H1 (cell line): Measurements from ENCODE around the gene FOXN3. TPM values are rescaled to one million over a fixed set of nuclear protein-coding genes. Genes with fewer than 3 reads are reported as not detected.

Experiments used
- CTCF ChIA-PET: fragments of 300-600 bp; sonication (Branson Sonifier 250); formaldehyde crosslinking; loops from one replicate; lab custom pipeline; 2021; ENCODE audit not compliant: partially characterized antibody; lab: Charles Lee
- POLR2A ChIA-PET: fragments of 300-600 bp; sonication (Branson Sonifier 250); formaldehyde crosslinking; loops from one replicate; lab custom pipeline; 2021; ENCODE audit warnings: inconsistent platforms; ENCODE audit not compliant: partially characterized antibody; lab: Charles Lee
- DNase-seq, 2 experiments: peaks; one replicate each; pipeline versions ENCODE4 v3.0.0 to v3.0.0-alpha.2; 2010 to 2022; ENCODE audit warnings: low spot score in 2 of 2, low read depth in 1 of 2, mixed read lengths in 1 of 2
- FAIRE-seq: peaks from 2 replicates; lab custom pipeline; 2011; peaks lifted over from hg19 to GRCh38; lab: Jason Lieb, UNC
- H2AFZ ChIP-seq: 2 replicates; pipeline ENCODE4 v1.8.1; 2012; ENCODE audit warnings: low read length, inconsistent platforms
- H2AK5ac ChIP-seq: 2 replicates; pipeline ENCODE4 v1.6.1; 2013; ENCODE audit warnings: low read depth, low read length
- H2BK120ac ChIP-seq: replicated peaks from 2 replicates; pipeline ENCODE3; 2013; ENCODE audit warnings: low read depth, low read length, inconsistent platforms
- H2BK12ac ChIP-seq: 2 replicates; pipeline ENCODE4 v1.6.1; 2013; ENCODE audit warnings: low read depth, low read length
- H2BK15ac ChIP-seq: 2 replicates; pipeline ENCODE4 v1.6.1; 2013; ENCODE audit warnings: low read length
- H2BK20ac ChIP-seq: 2 replicates; pipeline ENCODE4 v1.6.1; 2013; ENCODE audit warnings: low read length
- H2BK5ac ChIP-seq: 2 replicates; pipeline ENCODE4 v1.6.1; 2013; ENCODE audit warnings: low read depth, low read length
- H3K14ac ChIP-seq: 2 replicates; pipeline ENCODE4 v1.6.1; 2013; ENCODE audit warnings: inconsistent platforms; ENCODE audit not compliant: insufficient read length
- H3K18ac ChIP-seq: 2 replicates; pipeline ENCODE4 v1.6.1; 2013; ENCODE audit warnings: low read length; ENCODE audit errors: extremely low read depth
- H3K23ac ChIP-seq: 2 replicates; pipeline ENCODE4 v1.6.1; 2013; ENCODE audit warnings: inconsistent platforms; ENCODE audit not compliant: insufficient read length
- H3K23me2 ChIP-seq: 2 replicates; pipeline ENCODE4 v1.6.1; 2013; ENCODE audit warnings: low read depth, low read length
- H3K27ac ChIP-seq: 2 replicates; pipeline ENCODE4 v1.6.1; 2011; ENCODE audit warnings: low read depth, low read length, inconsistent platforms
- H3K27me3 ChIP-seq, 4 experiments: replicated peaks in 1 of 4; 1 replicate in 1 of 4; 2 replicates in 3 of 4; pipeline versions ENCODE4 v1.6.1 to v1.8.1; 2011 to 2013; ENCODE audit warnings: low read length in 3 of 4, mild to moderate bottlenecking in 3 of 4, inconsistent platforms in 2 of 4, mixed read lengths in 2 of 4, moderate library complexity in 1 of 4; ENCODE audit not compliant: control insufficient read depth in 3 of 4, insufficient read depth in 3 of 4; ENCODE audit errors: extremely low read depth in 1 of 4
- H3K36me3 ChIP-seq, 4 experiments: 2 replicates each; pipeline versions ENCODE4 v1.6.1 to v1.8.1; 2011 to 2013; ENCODE audit warnings: mild to moderate bottlenecking in 4 of 4, low read length in 3 of 4, moderate library complexity in 2 of 4, control low read depth in 1 of 4, inconsistent platforms in 1 of 4; ENCODE audit not compliant: insufficient read depth in 4 of 4, control insufficient read depth in 2 of 4
- H3K4ac ChIP-seq: replicated peaks from 2 replicates; pipeline ENCODE3; 2013; ENCODE audit warnings: low read length, low read depth, mixed read lengths, inconsistent platforms; ENCODE audit not compliant: insufficient read length
- H3K4me1 ChIP-seq, 4 experiments: replicated peaks in 1 of 4; 1 replicate in 1 of 4; 2 replicates in 3 of 4; pipeline versions ENCODE4 v1.6.1 to v1.8.1; 2011 to 2013; ENCODE audit warnings: low read length in 3 of 4, inconsistent platforms in 2 of 4, mixed read lengths in 1 of 4; ENCODE audit not compliant: insufficient read depth in 4 of 4, control insufficient read depth in 3 of 4
- H3K4me2 ChIP-seq, 2 experiments: 2 replicates each; pipeline versions ENCODE4 v1.6.1 to v1.8.1; 2011 to 2013; ENCODE audit warnings: low read depth in 2 of 2, low read length in 2 of 2, control low read depth in 1 of 2, inconsistent platforms in 1 of 2, mild to moderate bottlenecking in 1 of 2; ENCODE audit not compliant: insufficient read depth in 1 of 2
- H3K4me3 ChIP-seq, 4 experiments: fragments of 200-600, 300-600 bp in 1 of 4; sonication (generic), shearing (Covaris generic), sonication (Bioruptor Twin) in 1 of 4; 2 replicates each; pipeline versions ENCODE4 v1.5.1 to v1.8.1; 2011 to 2016; ENCODE audit warnings: low read length in 4 of 4, low read depth in 3 of 4, control low read depth in 2 of 4, inconsistent platforms in 2 of 4, mild to moderate bottlenecking in 2 of 4, mixed read lengths in 1 of 4, moderate library complexity in 1 of 4; ENCODE audit not compliant: insufficient read depth in 2 of 4; ENCODE audit errors: extremely low read depth in 1 of 4
- H3K56ac ChIP-seq: replicated peaks from 2 replicates; pipeline ENCODE3; 2013; ENCODE audit warnings: low read depth, mild to moderate bottlenecking, mixed read lengths, low read length, inconsistent platforms; ENCODE audit not compliant: insufficient read length
- H3K79me1 ChIP-seq: 2 replicates; pipeline ENCODE4 v1.6.1; 2013; ENCODE audit warnings: low read depth, low read length, control low read depth
- H3K79me2 ChIP-seq, 2 experiments: 2 replicates each; pipeline versions ENCODE4 v1.6.1 to v1.8.1; 2012 to 2013; ENCODE audit warnings: low read length in 2 of 2, mild to moderate bottlenecking in 2 of 2, inconsistent platforms in 1 of 2; ENCODE audit not compliant: insufficient read depth in 2 of 2, control insufficient read depth in 1 of 2
- H3K9ac ChIP-seq, 4 experiments: replicated peaks in 1 of 4; 1 replicate in 1 of 4; 2 replicates in 3 of 4; pipeline versions ENCODE4 v1.6.1 to v1.8.1; 2011 to 2013; ENCODE audit warnings: low read depth in 3 of 4, low read length in 3 of 4, control low read depth in 2 of 4, mild to moderate bottlenecking in 2 of 4, moderate library complexity in 2 of 4, inconsistent platforms in 1 of 4; ENCODE audit errors: extremely low read depth in 1 of 4
- H3K9me3 ChIP-seq, 2 experiments: 2 replicates each; pipeline versions ENCODE4 v1.6.1 to v1.8.1; 2012 to 2013; ENCODE audit warnings: mild to moderate bottlenecking in 2 of 2, moderate library complexity in 2 of 2, control low read depth in 1 of 2, inconsistent platforms in 1 of 2, low read depth in 1 of 2, low read length in 1 of 2, mixed read lengths in 1 of 2; ENCODE audit not compliant: insufficient read depth in 2 of 2
- H4K20me1 ChIP-seq, 2 experiments: replicated peaks in 1 of 2; 2 replicates each; pipeline versions ENCODE3 to v1.8.1; 2011 to 2013; ENCODE audit warnings: inconsistent platforms in 2 of 2, low read length in 2 of 2, mild to moderate bottlenecking in 1 of 2; ENCODE audit not compliant: insufficient read depth in 2 of 2, control insufficient read depth in 1 of 2
- H4K5ac ChIP-seq: 2 replicates; pipeline ENCODE4 v1.6.1; 2013; ENCODE audit warnings: low read length, low read depth, mixed read lengths, inconsistent platforms; ENCODE audit not compliant: insufficient read length
- H4K8ac ChIP-seq: 2 replicates; pipeline ENCODE4 v1.8.0; 2013; ENCODE audit warnings: mild to moderate bottlenecking, moderate library complexity, low read length, inconsistent platforms; ENCODE audit not compliant: insufficient read depth; ENCODE audit errors: extremely low read depth
- H4K91ac ChIP-seq: replicated peaks from 2 replicates; pipeline ENCODE3; 2013; ENCODE audit warnings: low read length, mixed read lengths, inconsistent platforms; ENCODE audit not compliant: insufficient read length
- CBX8 ChIP-seq: fragments of 300-800, 300-1000 bp; sonication (generic); IDR thresholded peaks from 2 replicates; pipeline ENCODE4 v1.7.1; 2016; ENCODE audit warnings: low read depth, low read length, borderline replicate concordance
- JUND ChIP-seq: IDR thresholded peaks from 2 replicates; pipeline ENCODE4 v1.6.1; 2011; ENCODE audit warnings: mild to moderate bottlenecking, improper control_type of control experiment, low read length
- KDM5A ChIP-seq: fragments of 200-600 bp; IDR thresholded peaks from 2 replicates; pipeline ENCODE4 v1.7.1; 2012; ENCODE audit warnings: mild to moderate bottlenecking, low read length, inconsistent platforms, mixed read lengths
- NRF1 ChIP-seq: IDR thresholded peaks from 2 replicates; pipeline ENCODE4 v1.6.1; 2011; ENCODE audit warnings: mild to moderate bottlenecking, low read depth, low read length, improper control_type of control experiment
- RBBP5 ChIP-seq: IDR thresholded peaks from 2 replicates; pipeline ENCODE4 v1.7.1; 2012; ENCODE audit warnings: low read depth, mild to moderate bottlenecking, inconsistent platforms, low read length, moderate library complexity, borderline replicate concordance
- RXRA ChIP-seq: IDR thresholded peaks from 2 replicates; pipeline ENCODE4 v1.6.1; 2011; ENCODE audit warnings: low read depth, mild to moderate bottlenecking, low read length, moderate library complexity; ENCODE audit not compliant: insufficient read depth
- SIRT6 ChIP-seq: IDR thresholded peaks from one replicate; pipeline ENCODE4 v1.7.1; 2012; ENCODE audit warnings: low read length, inconsistent platforms
- SP1 ChIP-seq: IDR thresholded peaks from 2 replicates; pipeline ENCODE4 v1.6.1; 2011; ENCODE audit warnings: low read depth, low read length
- SUZ12 ChIP-seq: fragments of 200-600 bp; sonication (generic); IDR thresholded peaks from 2 replicates; pipeline ENCODE4 v1.6.1; 2012; ENCODE audit warnings: mild to moderate bottlenecking, inconsistent platforms, low read length, moderate library complexity, mixed read lengths
- WGBS, 2 experiments: shearing (Covaris generic) in 1 of 2; methylation state at CpG; one replicate each; pipeline versions ENCODE4 v1.1.6 to v1.1.7; 2013 to 2015; ENCODE audit warnings: low lambda C conversion rate in 2 of 2, mixed read lengths in 2 of 2, inconsistent platforms in 1 of 2, low coverage in 1 of 2, missing lambda C conversion rate in 1 of 2; ENCODE audit not compliant: insufficient replicate concordance in 2 of 2, insufficient coverage in 1 of 2, insufficient read length in 1 of 2; ENCODE audit errors: extremely low coverage in 1 of 2, missing lambda C conversion rate in 1 of 2; 5-methylcytosine and 5-hydroxymethylcytosine counted together
- polyA plus RNA-seq, 7 experiments: library from polyadenylated mRNA; depleted of rRNA in 3 of 7; stranded (reverse) in 5 of 7; unstranded in 2 of 7; fragments of >200 nt in 5 of 7; fragments of 200-250 nt in 2 of 7; gene quantifications; 1 replicate in 5 of 7; 2 replicates in 1 of 7; 4 replicates in 1 of 7; pipeline versions ENCODE4 v1.2.1 to v1.2.3, GENCODE V29; 2011 to 2013; ENCODE audit warnings: missing spikeins in 2 of 7, mixed read lengths in 2 of 7
- total RNA-seq: library from RNA; stranded (reverse); fragmentation: NEBNext Ultra II Directional; extraction: Animal tissue kit (Norgen Biotek cat#: 25700); gene quantifications from 2 replicates; pipeline ENCODE4 v1.2.1, GENCODE V29; 2021
- TF ChIP-seq, protein P1 (sequence below), 3 experiments: IDR thresholded peaks; 1 replicate in 2 of 3; 2 replicates in 1 of 3; pipeline versions ENCODE4 v1.5.1 to v1.6.1; 2011; ENCODE audit warnings: low read length in 3 of 3, mild to moderate bottlenecking in 3 of 3, inconsistent platforms in 2 of 3, low read depth in 1 of 3, moderate library complexity in 1 of 3; ENCODE audit not compliant: insufficient read depth in 1 of 3; ENCODE audit errors: control extremely low read depth in 1 of 3
- TF ChIP-seq, protein P2 (sequence below): IDR thresholded peaks from 2 replicates; pipeline ENCODE4 v1.6.1; 2011; ENCODE audit warnings: low read depth, mild to moderate bottlenecking, low read length; ENCODE audit not compliant: insufficient read depth

The FOXN3 gene
- total and polyA plus RNA-seq, 2 of the 8 experiments (the other 6 are each of a cell fraction or from before 2014, with no cell fraction given): 52.6 to 178 TPM

DNA sequence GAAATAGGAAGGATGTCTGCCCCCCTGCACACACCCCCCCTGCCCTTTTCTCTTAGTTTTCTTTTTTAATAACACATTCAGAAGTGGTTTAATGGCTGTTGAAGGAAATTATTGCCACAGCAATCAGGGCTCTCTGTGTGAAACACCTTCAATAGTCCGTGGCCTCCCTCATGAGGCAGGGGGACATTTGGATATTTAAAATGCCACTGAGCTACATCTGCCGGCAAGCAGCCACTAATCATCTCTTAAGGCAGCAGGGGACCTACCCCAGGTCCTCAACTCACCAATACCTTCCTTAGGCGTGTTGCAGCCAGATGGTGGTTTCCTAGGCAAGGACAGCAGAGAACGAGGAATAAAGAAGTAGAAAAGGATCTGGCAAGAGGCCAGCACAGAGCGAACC lies 309.4 kb downstream of the FOXN3 start:
- Histone ChIP-seq H3K79me1 (no peaks in the 10 kb centered on the region), H3K14ac (no peak overlapping the region), H3K9me3 (peaks cover 0 to 2% of the 10 kb centered on the region in 2 experiments; a peak in 1 of 4 replicates), H2BK5ac (no peak overlapping the region), H4K20me1 (no peaks in the 10 kb centered on the region), H3K23ac (no peak overlapping the region), H3K4ac (no peak overlapping the region), H2BK20ac (no peak overlapping the region), H3K4me2 (no peak overlapping the region), H3K36me3 (no peaks in the 10 kb centered on the region), H2AFZ (no peak overlapping the region), H3K4me3 (no peak overlapping the region), H2BK12ac (no peak overlapping the region), H2BK15ac (no peak overlapping the region), H3K27me3 (no peaks in the 10 kb centered on the region), H4K91ac (no peak overlapping the region), H3K56ac (no peak overlapping the region), H4K8ac (no peak overlapping the region), H2AK5ac (no peak overlapping the region), H4K5ac (no peak overlapping the region), H3K27ac (no peak overlapping the region), H3K18ac (no peak overlapping the region), H3K9ac (no peak overlapping the region), H3K23me2 (no peaks in the 10 kb centered on the region), H3K4me1 (no peaks in the 10 kb centered on the region), H2BK120ac (no peak overlapping the region), H3K79me2 (no peaks in the 10 kb centered on the region)
- 89% methylated on average over 5 of the region's 5 CpGs; no CpG with 5 or more reads in 1 of the 2 experiments for WGBS, 2 experiments
- FAIRE-seq (no peak), DNase-seq (no peak)
- POLR2A ChIA-PET: interaction anchor here (1.5 kb wide), 1 partner anchor 9 kb away, joined by 3 read pairs; no protein-coding TSS in a partner anchor
- CTCF ChIA-PET: interaction anchor here (1.5 kb wide), 1 partner anchor 67 kb away, joined by 3 read pairs; no protein-coding TSS in a partner anchor
- TF ChIP-seq RXRA (no peak), NRF1 (no peak), CBX8 (no peak), JUND (no peak), SUZ12 (no peak), RBBP5 (no peak), SP1 (no peak), SIRT6 (no peak), KDM5A (no peak)
- TF ChIP-seq, protein P1, sequence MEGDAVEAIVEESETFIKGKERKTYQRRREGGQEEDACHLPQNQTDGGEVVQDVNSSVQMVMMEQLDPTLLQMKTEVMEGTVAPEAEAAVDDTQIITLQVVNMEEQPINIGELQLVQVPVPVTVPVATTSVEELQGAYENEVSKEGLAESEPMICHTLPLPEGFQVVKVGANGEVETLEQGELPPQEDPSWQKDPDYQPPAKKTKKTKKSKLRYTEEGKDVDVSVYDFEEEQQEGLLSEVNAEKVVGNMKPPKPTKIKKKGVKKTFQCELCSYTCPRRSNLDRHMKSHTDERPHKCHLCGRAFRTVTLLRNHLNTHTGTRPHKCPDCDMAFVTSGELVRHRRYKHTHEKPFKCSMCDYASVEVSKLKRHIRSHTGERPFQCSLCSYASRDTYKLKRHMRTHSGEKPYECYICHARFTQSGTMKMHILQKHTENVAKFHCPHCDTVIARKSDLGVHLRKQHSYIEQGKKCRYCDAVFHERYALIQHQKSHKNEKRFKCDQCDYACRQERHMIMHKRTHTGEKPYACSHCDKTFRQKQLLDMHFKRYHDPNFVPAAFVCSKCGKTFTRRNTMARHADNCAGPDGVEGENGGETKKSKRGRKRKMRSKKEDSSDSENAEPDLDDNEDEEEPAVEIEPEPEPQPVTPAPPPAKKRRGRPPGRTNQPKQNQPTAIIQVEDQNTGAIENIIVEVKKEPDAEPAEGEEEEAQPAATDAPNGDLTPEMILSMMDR (IDR thresholded peaks at IDR 0.05; ENCODE audit: control extremely low read depth in 1 of 3, insufficient read depth in 1 of 3, low read depth in 1 of 3, low read length in 3 of 3): no peak
- TF ChIP-seq, protein P2, sequence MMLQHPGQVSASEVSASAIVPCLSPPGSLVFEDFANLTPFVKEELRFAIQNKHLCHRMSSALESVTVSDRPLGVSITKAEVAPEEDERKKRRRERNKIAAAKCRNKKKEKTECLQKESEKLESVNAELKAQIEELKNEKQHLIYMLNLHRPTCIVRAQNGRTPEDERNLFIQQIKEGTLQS: no peak
